ENCODE measurements around the gene KCNQ1. TPM values are rescaled to one million over a fixed set of nuclear protein-coding genes. Genes with fewer than 3 reads are reported as not detected.

The KCNQ1 gene
- total and polyA plus RNA-seq, 2 of the 13 experiments (the other 11 are each of a cell fraction or from before 2014, with no cell fraction given), result 0.02 to 0.08 TPM

DNA sequence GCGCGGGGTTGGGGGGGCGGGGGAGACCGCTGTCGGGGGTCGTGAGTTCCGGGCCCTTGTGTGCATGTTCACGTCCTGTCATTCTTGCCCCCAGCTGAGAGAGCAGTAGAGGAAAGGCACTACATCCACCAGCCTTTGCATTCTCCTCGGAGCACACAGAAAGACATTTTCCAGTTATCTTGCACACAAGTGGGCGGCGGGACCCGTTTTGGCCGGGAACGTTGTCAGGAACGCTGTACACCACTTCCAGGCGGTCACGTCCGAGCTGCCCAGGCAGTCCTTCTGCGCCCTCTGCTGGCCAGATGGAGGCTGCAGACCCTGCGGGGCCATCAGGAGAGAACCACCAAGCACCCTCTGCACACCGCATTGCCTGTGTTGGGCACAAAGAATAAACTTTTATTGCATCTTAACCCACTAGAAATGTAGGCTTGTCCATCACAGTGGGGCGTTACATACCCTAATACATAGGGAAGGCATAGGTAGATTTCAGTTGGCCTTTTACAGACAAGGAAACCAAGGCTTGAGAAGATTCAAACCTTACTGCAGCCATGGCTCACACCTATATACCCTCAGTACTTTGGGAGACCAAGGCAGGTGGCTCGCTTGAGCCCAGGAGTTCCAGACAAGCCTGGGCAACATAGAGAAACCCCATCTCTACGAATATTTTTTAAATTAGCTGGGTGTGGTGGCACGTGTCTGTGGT, 443.6 kb downstream of the KCNQ1 start (continued):
- no peak for TF ChIP-seq HOXA9 (CRISPR knock-in tag; IDR thresholded peaks at IDR 0.05; ENCODE audit: borderline replicate concordance)
- no peak for TF ChIP-seq THYN1 (CRISPR knock-in tag; IDR thresholded peaks at IDR 0.05; ENCODE audit: borderline replicate concordance, low read depth)
- peak; percentile 47 for TF ChIP-seq GABPB1 (CRISPR knock-in tag; IDR thresholded peaks at IDR 0.05)
- peak; percentile 27; the same call in 1 of the 2 replicates for TF ChIP-seq KDM5B (CRISPR knock-in tag; IDR thresholded peaks at IDR 0.05; ENCODE audit: borderline replicate concordance)
- no peak for TF ChIP-seq NKX3-1 (CRISPR knock-in tag; IDR thresholded peaks at IDR 0.05)
- TF ChIP-seq TARDBP (CRISPR knock-in tag; IDR thresholded peaks at IDR 0.05), result no peak
- peak; percentile 48; the same call in 1 of the 2 replicates for TF ChIP-seq SMC3 (IDR thresholded peaks at IDR 0.05; ENCODE audit: low read length)
- 0 out of 2 replicates have a peak, but pooled peaks have one; percentile 27 for TF ChIP-seq PHF21A (CRISPR knock-in tag; IDR thresholded peaks at IDR 0.05)
- TF ChIP-seq PAWR (CRISPR knock-in tag; IDR thresholded peaks at IDR 0.05; ENCODE audit: borderline replicate concordance), result no peak
- TF ChIP-seq TERF1 (CRISPR knock-in tag; IDR thresholded peaks at IDR 0.05), result no peak
- peak; percentile 65; the same call in 1 of the 2 replicates for TF ChIP-seq CBX5 (CRISPR knock-in tag; IDR thresholded peaks at IDR 0.05; ENCODE audit: borderline replicate concordance)
- TF ChIP-seq, protein P1, sequence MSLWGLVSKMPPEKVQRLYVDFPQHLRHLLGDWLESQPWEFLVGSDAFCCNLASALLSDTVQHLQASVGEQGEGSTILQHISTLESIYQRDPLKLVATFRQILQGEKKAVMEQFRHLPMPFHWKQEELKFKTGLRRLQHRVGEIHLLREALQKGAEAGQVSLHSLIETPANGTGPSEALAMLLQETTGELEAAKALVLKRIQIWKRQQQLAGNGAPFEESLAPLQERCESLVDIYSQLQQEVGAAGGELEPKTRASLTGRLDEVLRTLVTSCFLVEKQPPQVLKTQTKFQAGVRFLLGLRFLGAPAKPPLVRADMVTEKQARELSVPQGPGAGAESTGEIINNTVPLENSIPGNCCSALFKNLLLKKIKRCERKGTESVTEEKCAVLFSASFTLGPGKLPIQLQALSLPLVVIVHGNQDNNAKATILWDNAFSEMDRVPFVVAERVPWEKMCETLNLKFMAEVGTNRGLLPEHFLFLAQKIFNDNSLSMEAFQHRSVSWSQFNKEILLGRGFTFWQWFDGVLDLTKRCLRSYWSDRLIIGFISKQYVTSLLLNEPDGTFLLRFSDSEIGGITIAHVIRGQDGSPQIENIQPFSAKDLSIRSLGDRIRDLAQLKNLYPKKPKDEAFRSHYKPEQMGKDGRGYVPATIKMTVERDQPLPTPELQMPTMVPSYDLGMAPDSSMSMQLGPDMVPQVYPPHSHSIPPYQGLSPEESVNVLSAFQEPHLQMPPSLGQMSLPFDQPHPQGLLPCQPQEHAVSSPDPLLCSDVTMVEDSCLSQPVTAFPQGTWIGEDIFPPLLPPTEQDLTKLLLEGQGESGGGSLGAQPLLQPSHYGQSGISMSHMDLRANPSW (CRISPR knock-in tag; IDR thresholded peaks at IDR 0.05; ENCODE audit: borderline replicate concordance), result no peak
- TF ChIP-seq, protein P2, sequence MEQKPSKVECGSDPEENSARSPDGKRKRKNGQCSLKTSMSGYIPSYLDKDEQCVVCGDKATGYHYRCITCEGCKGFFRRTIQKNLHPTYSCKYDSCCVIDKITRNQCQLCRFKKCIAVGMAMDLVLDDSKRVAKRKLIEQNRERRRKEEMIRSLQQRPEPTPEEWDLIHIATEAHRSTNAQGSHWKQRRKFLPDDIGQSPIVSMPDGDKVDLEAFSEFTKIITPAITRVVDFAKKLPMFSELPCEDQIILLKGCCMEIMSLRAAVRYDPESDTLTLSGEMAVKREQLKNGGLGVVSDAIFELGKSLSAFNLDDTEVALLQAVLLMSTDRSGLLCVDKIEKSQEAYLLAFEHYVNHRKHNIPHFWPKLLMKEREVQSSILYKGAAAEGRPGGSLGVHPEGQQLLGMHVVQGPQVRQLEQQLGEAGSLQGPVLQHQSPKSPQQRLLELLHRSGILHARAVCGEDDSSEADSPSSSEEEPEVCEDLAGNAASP (CRISPR knock-in tag; IDR thresholded peaks at IDR 0.05; ENCODE audit: borderline replicate concordance), result 0 out of 2 replicates have a peak, but pooled peaks have one; percentile 34
- no peak; the same call in 1 of the 2 replicates for TF ChIP-seq ZNF232 (CRISPR knock-in tag; IDR thresholded peaks at IDR 0.05; ENCODE audit: borderline replicate concordance)
- peak; percentile 43; the same call in 1 of the 2 replicates for TF ChIP-seq UBTF (CRISPR knock-in tag; IDR thresholded peaks at IDR 0.05)
- TF ChIP-seq ZKSCAN1 (IDR thresholded peaks at IDR 0.05; ENCODE audit: low read length), result no peak
- peak; percentile 37; the same call in 1 of the 2 replicates for TF ChIP-seq ZNF788 (CRISPR knock-in tag; IDR thresholded peaks at IDR 0.05; ENCODE audit: borderline replicate concordance)
- TF ChIP-seq, protein P3, sequence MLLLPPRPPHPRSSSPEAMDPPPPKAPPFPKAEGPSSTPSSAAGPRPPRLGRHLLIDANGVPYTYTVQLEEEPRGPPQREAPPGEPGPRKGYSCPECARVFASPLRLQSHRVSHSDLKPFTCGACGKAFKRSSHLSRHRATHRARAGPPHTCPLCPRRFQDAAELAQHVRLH (CRISPR knock-in tag; IDR thresholded peaks at IDR 0.05; ENCODE audit: borderline replicate concordance, low read depth), result peak; percentile 78; the same call in 1 of the 2 replicates
- TF ChIP-seq NCOA5 (CRISPR knock-in tag; IDR thresholded peaks at IDR 0.05), result no peak
- TF ChIP-seq ZNF7 (CRISPR knock-in tag; IDR thresholded peaks at IDR 0.05), result no peak

Data from HepG2 (cell line).